MCF 10A (cell line): ENCODE measurements around the gene EHD1. TPM values are rescaled to one million over a fixed set of nuclear protein-coding genes. Genes with fewer than 3 reads are reported as not detected.

Experiments used
- BruUV-seq: library from RNA; stranded (reverse); fragments of 400-500 nt; replicated peaks from 2 replicates; lab custom pipeline; 2021; lab: Mats Ljungman, UMichigan
- CTCF ChIA-PET: fragments of 300-600 bp; sonication (Branson Sonifier 250); formaldehyde crosslinking; extraction: SDS; loops from one replicate; lab custom pipeline; 2021; ENCODE audit warnings: antibody characterized with exemption, inconsistent platforms; lab: Yijun Ruan, JAX
- POLR2A ChIA-PET: fragments of 300-600, 350-650 bp; sonication (Branson Sonifier 250); formaldehyde crosslinking; extraction: SDS; loops from one replicate; lab custom pipeline; 2020; ENCODE audit warnings: antibody characterized with exemption, inconsistent platforms; lab: Yijun Ruan, JAX
- DNase-seq: peaks from one replicate; pipeline ENCODE4 v3.0.0-alpha.2; 2018; ENCODE audit not compliant: unreplicated experiment
- H3K27ac Mint-ChIP-seq: one replicate; pipeline ENCODE4 v1.8.0; 2022; ENCODE audit warnings: mild to moderate bottlenecking, low read depth, mixed read lengths; ENCODE audit not compliant: unreplicated experiment
- H3K27me3 Mint-ChIP-seq: one replicate; pipeline ENCODE4 v1.8.0; 2022; ENCODE audit warnings: mixed read lengths; ENCODE audit not compliant: insufficient read depth, unreplicated experiment
- H3K36me3 Mint-ChIP-seq: one replicate; pipeline ENCODE4 v1.8.0; 2022; ENCODE audit warnings: mild to moderate bottlenecking, moderate library complexity, mixed read lengths; ENCODE audit not compliant: insufficient read depth, unreplicated experiment
- H3K4me1 Mint-ChIP-seq: one replicate; pipeline ENCODE4 v1.8.0; 2022; ENCODE audit warnings: mixed read lengths; ENCODE audit not compliant: insufficient read depth, unreplicated experiment
- H3K4me3 Mint-ChIP-seq: one replicate; pipeline ENCODE4 v1.8.0; 2022; ENCODE audit warnings: mild to moderate bottlenecking, moderate library complexity, mixed read lengths; ENCODE audit not compliant: unreplicated experiment
- H3K9me3 Mint-ChIP-seq: one replicate; pipeline ENCODE4 v1.8.0; 2022; ENCODE audit warnings: mixed read lengths; ENCODE audit not compliant: unreplicated experiment
- intact Hi-C: fragments of 100-400 bp; cut with micrococcal nuclease; formaldehyde crosslinking; loops from 2 replicates; pipeline ENCODE4 v1.14.1; 2022
- total RNA-seq: library from RNA; stranded (reverse); gene quantifications from 2 replicates; pipeline ENCODE4 v1.2.3, GENCODE V29; 2022
- TF ChIP-seq, protein P1 (sequence below): fragments of 200-600 bp; IDR thresholded peaks from one replicate; pipeline ENCODE4 v1.8.0; 2022; ENCODE audit warnings: antibody characterized with exemption, mild to moderate bottlenecking; ENCODE audit not compliant: unreplicated experiment

EHD1 gene
- total RNA-seq, 1 experiment from 2014 or later: 80.6 TPM

DNA sequence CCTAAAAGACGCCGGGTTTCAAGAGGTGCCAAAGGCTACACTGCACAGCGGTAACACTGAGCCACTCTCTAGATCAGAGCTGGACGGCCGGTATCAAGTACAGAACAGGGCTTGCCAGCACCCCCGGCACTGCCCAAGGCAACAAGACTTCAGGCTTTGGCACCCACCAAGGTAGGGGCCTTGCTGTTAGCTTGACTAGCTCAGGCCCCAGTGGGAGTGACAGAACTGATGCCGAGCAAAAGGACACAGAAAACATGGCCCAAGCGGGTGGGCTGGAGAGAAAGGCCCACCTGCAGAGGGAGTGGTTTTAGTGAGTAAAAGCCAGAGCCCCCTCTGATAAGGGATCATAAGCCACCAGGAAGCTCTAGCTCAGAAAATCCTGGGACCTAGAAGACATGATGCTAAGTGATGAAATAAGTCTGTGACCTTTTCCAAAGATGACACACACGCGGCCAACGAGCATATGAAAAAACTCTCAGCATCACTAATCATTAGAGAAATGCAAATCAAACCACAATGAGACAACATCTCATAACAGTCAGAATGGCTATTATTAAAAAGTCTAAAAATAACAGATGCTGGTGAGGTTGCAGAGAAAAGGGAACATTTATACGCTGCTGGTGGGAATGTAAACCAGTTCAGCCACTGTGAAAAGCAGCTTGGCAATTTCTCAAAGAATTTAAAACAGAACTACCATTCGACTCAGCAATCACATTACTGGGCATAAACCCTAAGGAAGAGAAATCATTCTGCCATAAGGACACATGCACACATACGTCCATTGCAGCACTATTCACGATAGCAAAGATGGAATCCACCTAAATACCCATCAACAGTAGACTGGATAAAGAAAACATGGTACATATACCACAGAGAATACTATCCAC is 12.9 kb downstream of the EHD1 start:
- Mint-ChIP-seq H3K9me3 (no peaks in the 10 kb centered on the region), H3K27me3 (no peaks in the 10 kb centered on the region), H3K27ac (no peak overlapping the region), H3K4me1 (peaks cover 41% of the 10 kb centered on the region), H3K36me3 (peaks cover 4% of the 10 kb centered on the region), H3K4me3 (no peak overlapping the region)
- BruUV-seq: no TSS peak
- DNase-seq: no peak
- ChIA-PET POLR2A (interaction anchor here (0.9 to 9.2 kb wide), 5 partner anchors 10 to 256 kb away, joined by 4 to 103 read pairs (median 5); partner anchors contain the start of genes CDC42BPG, EHD1, FAU and MRPL49), CTCF (interaction anchor here (0.7 to 6.2 kb wide), 5 partner anchors 10 to 168 kb away, joined by 3 to 48 read pairs (median 7); partner anchors contain the start of gene EHD1)
- intact Hi-C loops: no loop called here
- TF ChIP-seq, protein P1, sequence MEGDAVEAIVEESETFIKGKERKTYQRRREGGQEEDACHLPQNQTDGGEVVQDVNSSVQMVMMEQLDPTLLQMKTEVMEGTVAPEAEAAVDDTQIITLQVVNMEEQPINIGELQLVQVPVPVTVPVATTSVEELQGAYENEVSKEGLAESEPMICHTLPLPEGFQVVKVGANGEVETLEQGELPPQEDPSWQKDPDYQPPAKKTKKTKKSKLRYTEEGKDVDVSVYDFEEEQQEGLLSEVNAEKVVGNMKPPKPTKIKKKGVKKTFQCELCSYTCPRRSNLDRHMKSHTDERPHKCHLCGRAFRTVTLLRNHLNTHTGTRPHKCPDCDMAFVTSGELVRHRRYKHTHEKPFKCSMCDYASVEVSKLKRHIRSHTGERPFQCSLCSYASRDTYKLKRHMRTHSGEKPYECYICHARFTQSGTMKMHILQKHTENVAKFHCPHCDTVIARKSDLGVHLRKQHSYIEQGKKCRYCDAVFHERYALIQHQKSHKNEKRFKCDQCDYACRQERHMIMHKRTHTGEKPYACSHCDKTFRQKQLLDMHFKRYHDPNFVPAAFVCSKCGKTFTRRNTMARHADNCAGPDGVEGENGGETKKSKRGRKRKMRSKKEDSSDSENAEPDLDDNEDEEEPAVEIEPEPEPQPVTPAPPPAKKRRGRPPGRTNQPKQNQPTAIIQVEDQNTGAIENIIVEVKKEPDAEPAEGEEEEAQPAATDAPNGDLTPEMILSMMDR: no peak

- no peak for DNase-seq
- POLR2A ChIA-PET: interaction anchor here (0.6 to 9.2 kb wide), 9 partner anchors 9 to 270 kb away, joined by 3 to 103 read pairs (median 5); partner anchors contain the start of genes CDC42BPG, EHD1, FAU and MRPL49
- Mint-ChIP-seq H3K27ac (peak overlapping the region; percentile 49), H3K4me1 (peaks cover 41% of the 10 kb centered on the region), H3K27me3 (no peaks in the 10 kb centered on the region), H3K4me3 (no peak overlapping the region), H3K9me3 (no peaks in the 10 kb centered on the region), H3K36me3 (peaks cover 7% of the 10 kb centered on the region)
- intact Hi-C loops: no loop called here
- CTCF ChIA-PET: interaction anchor here (0.6 to 6.2 kb wide), 7 partner anchors 8 to 533 kb away, joined by 3 to 48 read pairs (median 4); partner anchors contain the start of genes CDC42BPG and EHD1
- no TSS peak for BruUV-seq
- TF ChIP-seq, protein P1: no peak
These were observed 13.7 kb downstream of the EHD1 start for GRCh38 chr11:64864473-64865285.

GRCh38 chr11:64864135-64864472 is 14.3 kb downstream of the EHD1 start:
- ChIA-PET POLR2A (interaction anchor here (0.6 to 9.2 kb wide), 8 partner anchors 8 to 270 kb away, joined by 3 to 103 read pairs (median 5); partner anchors contain the start of genes EHD1, FAU, MRPL49 and SYVN1), CTCF (interaction anchor here (0.6 to 6.2 kb wide), 5 partner anchors 9 to 533 kb away, joined by 3 to 48 read pairs (median 5); partner anchors contain the start of genes CDC42BPG and EHD1)
- DNase-seq: peak; percentile 70
- Mint-ChIP-seq H3K36me3 (peaks cover 8% of the 10 kb centered on the region), H3K9me3 (no peaks in the 10 kb centered on the region), H3K4me3 (no peak overlapping the region), H3K27ac (peak overlapping the region; percentile 49), H3K4me1 (peaks cover 38% of the 10 kb centered on the region), H3K27me3 (no peaks in the 10 kb centered on the region)
- intact Hi-C loops: no loop called here
- BruUV-seq: no TSS peak
- TF ChIP-seq, protein P1: no peak
